GM12801 (cell line): ENCODE measurements around the gene TREM1.
A peak's percentile ranks its signal among the peaks of the same experiment; 100 is the strongest.

Experiments used
- CTCF ChIP-seq: IDR thresholded peaks from one replicate; pipeline ENCODE4 v1.5.1; 2011; ENCODE audit warnings: control low read depth; ENCODE audit not compliant: insufficient read length; ENCODE audit errors: extremely low read depth

TREM1 gene

GRCh38 chr6:41331401-41332150, 45.1 kb upstream of the TREM1 start:
- TF ChIP-seq CTCF, result no peak

GRCh38 chr6:41327177-41327576, 40.7 kb upstream of the TREM1 start:
- TF ChIP-seq CTCF, result no peak

- TF ChIP-seq CTCF, result no peak
Observed at GRCh38 chr6:41326092-41326491, 39.6 kb upstream of the TREM1 start.

- TF ChIP-seq CTCF, result no peak
Observed at GRCh38 chr6:41325446-41326066, 39.1 kb upstream of the TREM1 start.

GRCh38 chr6:41321183-41321582, 34.7 kb upstream of the TREM1 start:
- no peak for TF ChIP-seq CTCF

GRCh38 chr6:41318654-41319565, 32.4 kb upstream of the TREM1 start:
- TF ChIP-seq CTCF, result peak; percentile 96

GRCh38 chr6:41318261-41318653, 31.8 kb upstream of the TREM1 start:
- TF ChIP-seq CTCF, result no peak
